DND-41 (cell line): ENCODE data around the gene ITPRID1.

Source experiments
- ATAC-seq: fragments of 200-7000 bp; cut with Tn5 transposase; 3 replicates; pipeline ENCODE4 v1.9.1; 2021; ENCODE audit warnings: low read depth; ENCODE audit not compliant: insufficient read depth
- DNase-seq: peaks from one replicate; pipeline ENCODE4 v3.0.0-alpha.2; 2020
- H2AFZ ChIP-seq: 2 replicates; pipeline ENCODE4 v1.6.0; 2012; ENCODE audit warnings: low read depth, low read length
- H3K27ac ChIP-seq: 2 replicates; pipeline ENCODE4 v1.5.1; 2012; ENCODE audit warnings: low read length, inconsistent platforms
- H3K27me3 ChIP-seq: fragments of 200-600 bp; sonication (generic); 2 replicates; pipeline ENCODE4 v1.6.0; 2012; ENCODE audit warnings: low read length, mild to moderate bottlenecking, inconsistent platforms; ENCODE audit not compliant: insufficient read depth, poor library complexity
- H3K36me3 ChIP-seq: 2 replicates; pipeline ENCODE4 v1.5.1; 2012; ENCODE audit warnings: low read length, inconsistent platforms; ENCODE audit not compliant: insufficient read depth
- H3K4me1 ChIP-seq: 2 replicates; pipeline ENCODE4 v1.5.1; 2012; ENCODE audit warnings: mild to moderate bottlenecking, low read length; ENCODE audit not compliant: insufficient read depth
- H3K4me2 ChIP-seq: 2 replicates; pipeline ENCODE4 v1.6.0; 2012; ENCODE audit warnings: mild to moderate bottlenecking, moderate library complexity, low read length, inconsistent platforms; ENCODE audit not compliant: insufficient read depth
- H3K4me3 ChIP-seq, 2 experiments: fragments of 200-600 bp in 1 of 2; shearing (Covaris generic) in 1 of 2; 2 replicates each; pipeline ENCODE4 v1.5.1; 2012 to 2016; ENCODE audit warnings: inconsistent platforms in 2 of 2, low read length in 2 of 2, mild to moderate bottlenecking in 2 of 2, low read depth in 1 of 2, moderate library complexity in 1 of 2
- H3K79me2 ChIP-seq: 2 replicates; pipeline ENCODE4 v1.6.0; 2012; ENCODE audit warnings: low read length, inconsistent platforms; ENCODE audit not compliant: insufficient read depth
- H3K9ac ChIP-seq: 2 replicates; pipeline ENCODE4 v1.6.0; 2012; ENCODE audit warnings: low read depth, mild to moderate bottlenecking, inconsistent platforms, low read length, moderate library complexity
- H3K9me3 ChIP-seq: 2 replicates; pipeline ENCODE4 v1.5.1; 2012; ENCODE audit warnings: low read length, moderate library complexity, mild to moderate bottlenecking, inconsistent platforms; ENCODE audit not compliant: insufficient read depth, severe bottlenecking
- H4K20me1 ChIP-seq: 2 replicates; pipeline ENCODE4 v1.6.0; 2012; ENCODE audit warnings: low read length; ENCODE audit not compliant: insufficient read depth
- CTCF ChIP-seq: IDR thresholded peaks from 2 replicates; pipeline ENCODE4 v1.5.1; 2012; ENCODE audit warnings: borderline replicate concordance, low read length, moderate library complexity, mild to moderate bottlenecking; ENCODE audit not compliant: poor library complexity, severe bottlenecking; ENCODE audit errors: extremely low read depth
- EZH2 ChIP-seq: IDR thresholded peaks from 3 replicates; pipeline ENCODE4 v1.6.1; 2012; ENCODE audit warnings: borderline replicate concordance, low read depth, mild to moderate bottlenecking, moderate library complexity, low read length, inconsistent platforms; ENCODE audit not compliant: severe bottlenecking

ITPRID1 gene

GRCh38 chr7:31665546-31665945 is 151.7 kb downstream of the ITPRID1 start:
- H4K20me1 ChIP-seq: no peaks in the 10 kb centered on the region
- no peak overlapping the region for H3K27ac ChIP-seq
- H3K27me3 ChIP-seq: no peaks in the 10 kb centered on the region
- H3K36me3 ChIP-seq: no peaks in the 10 kb centered on the region
- no peaks in the 10 kb centered on the region for H3K4me1 ChIP-seq
- no peak for ATAC-seq
- no peaks in the 10 kb centered on the region for H3K79me2 ChIP-seq
- no peak for DNase-seq
- TF ChIP-seq EZH2: no peak
- TF ChIP-seq CTCF: no peak
- H3K9ac ChIP-seq: no peak overlapping the region
- no peaks in the 10 kb centered on the region for H3K9me3 ChIP-seq
- no peak overlapping the region for H2AFZ ChIP-seq
- no peak overlapping the region for H3K4me3 ChIP-seq
- H3K4me2 ChIP-seq: no peak overlapping the region

GRCh38 chr7:31669461-31669860 is 155.6 kb downstream of the ITPRID1 start:
- DNase-seq (no peak), ATAC-seq (no peak)
- no peak overlapping the region for H3K27ac ChIP-seq
- no peak overlapping the region for H2AFZ ChIP-seq
- H3K36me3 ChIP-seq: no peaks in the 10 kb centered on the region
- no peak overlapping the region for H3K4me2 ChIP-seq
- H3K27me3 ChIP-seq: peaks cover 3% of the 10 kb centered on the region
- no peaks in the 10 kb centered on the region for H3K4me1 ChIP-seq
- no peak overlapping the region for H3K4me3 ChIP-seq
- H3K9me3 ChIP-seq: no peaks in the 10 kb centered on the region
- no peak for TF ChIP-seq CTCF
- no peak for TF ChIP-seq EZH2
- H3K79me2 ChIP-seq: no peaks in the 10 kb centered on the region
- H4K20me1 ChIP-seq: no peaks in the 10 kb centered on the region
- H3K9ac ChIP-seq: no peak overlapping the region

- H3K27ac ChIP-seq: no peak overlapping the region
- no peaks in the 10 kb centered on the region for H3K9me3 ChIP-seq
- H3K4me1 ChIP-seq: no peaks in the 10 kb centered on the region
- TF ChIP-seq EZH2: no peak
- TF ChIP-seq CTCF: no peak
- H3K9ac ChIP-seq: no peak overlapping the region
- no peak overlapping the region for H3K4me2 ChIP-seq
- no peaks in the 10 kb centered on the region for H3K36me3 ChIP-seq
- H3K27me3 ChIP-seq: no peaks in the 10 kb centered on the region
- H2AFZ ChIP-seq: no peak overlapping the region
- no peaks in the 10 kb centered on the region for H4K20me1 ChIP-seq
- H3K79me2 ChIP-seq: no peaks in the 10 kb centered on the region
- DNase-seq: no peak
- no peak for ATAC-seq
- no peak overlapping the region for H3K4me3 ChIP-seq
These were observed 165.8 kb downstream of the ITPRID1 start for GRCh38 chr7:31679574-31680305.
